Renal cortex interstitium (tissue), 11 donors: Measurements from ENCODE around the gene ORAI1. TPM values are rescaled to one million over a fixed set of nuclear protein-coding genes. Genes with fewer than 3 reads are reported as not detected.
"Not testable (repeated sequence)": the region's sequence is repeated elsewhere in the genome, so short reads cannot be mapped to it uniquely, and the experiment has no call there.

Experiments used
- DNase-seq, 11 donors: peaks; one replicate each; pipeline ENCODE4 v3.0.0-alpha.2; 2013; ENCODE audit warnings: low read depth in 9 of 11, low spot score in 4 of 11; ENCODE audit errors: extremely low read depth in 1 of 11
- polyA plus RNA-seq, 3 donors: library from polyadenylated mRNA; unstranded; fragments of 120-200 nt; gene quantifications; one replicate each; pipeline ENCODE4 v1.2.1, GENCODE V29; 2013; ENCODE audit not compliant: insufficient read length in 3 of 3

The ORAI1 gene
- polyA plus RNA-seq, 3 donors: 10.2 to 15.1 (median 13.1) TPM

DNA sequence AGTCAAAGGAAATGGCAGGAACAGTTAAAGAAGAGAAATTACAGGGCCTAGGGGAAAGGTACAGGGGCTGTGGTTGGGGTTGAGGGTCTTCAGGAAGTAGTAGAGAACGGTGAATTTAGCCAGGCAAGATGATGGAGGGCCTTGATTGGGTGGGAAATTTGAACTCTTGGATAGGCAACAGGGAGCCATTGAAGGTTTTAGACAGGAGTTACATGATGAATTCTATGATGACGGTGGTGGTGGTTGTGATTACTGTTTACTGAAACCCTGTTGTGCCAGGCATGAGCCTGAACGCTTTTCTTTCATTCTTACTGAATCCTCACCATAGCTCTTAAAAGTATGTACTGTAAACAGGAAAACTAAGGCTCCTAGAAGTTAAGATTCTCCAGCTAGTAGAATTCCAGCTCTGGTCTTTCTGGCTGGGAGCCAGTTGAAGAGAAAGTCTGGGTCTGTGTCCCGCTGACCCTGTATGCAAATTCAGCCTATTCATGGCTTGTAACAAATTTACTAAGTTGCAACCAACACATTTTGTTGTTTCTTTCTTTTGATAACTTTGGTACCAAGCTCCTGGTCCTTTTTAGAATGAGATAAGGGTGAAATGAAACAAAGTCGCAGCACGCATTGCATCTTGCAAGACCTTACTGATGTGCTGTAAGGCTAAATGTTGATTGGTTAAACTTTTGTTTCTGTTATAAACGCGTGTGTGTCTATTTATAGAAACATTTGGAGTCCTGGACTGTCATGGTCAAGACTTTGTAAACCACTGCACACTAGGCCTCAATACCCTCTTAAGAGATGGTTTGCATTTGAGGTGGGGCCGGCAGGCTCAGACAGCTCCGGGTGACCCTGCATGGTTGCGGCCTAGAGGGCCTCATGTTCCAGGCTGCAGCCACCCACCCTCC lies 6.0 kb downstream of the ORAI1 start:
- DNase-seq: no peak

DNA sequence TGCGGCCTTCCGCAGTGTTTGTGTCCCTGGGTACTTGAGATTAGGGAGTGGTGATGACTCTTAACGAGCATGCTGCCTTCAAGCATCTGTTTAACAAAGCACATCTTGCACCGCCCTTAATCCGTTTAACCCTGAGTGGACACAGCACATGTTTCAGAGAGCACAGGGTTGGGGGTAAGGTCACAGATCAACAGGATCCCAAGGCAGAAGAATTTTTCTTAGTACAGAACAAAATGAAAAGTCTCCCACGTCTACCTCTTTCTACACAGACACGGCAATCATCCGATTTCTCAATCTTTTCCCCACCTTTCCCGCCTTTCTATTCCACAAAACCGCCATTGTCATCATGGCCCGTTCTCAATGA lies 7.5 kb downstream of the ORAI1 start:
- DNase-seq: not testable (repeated sequence)

DNA sequence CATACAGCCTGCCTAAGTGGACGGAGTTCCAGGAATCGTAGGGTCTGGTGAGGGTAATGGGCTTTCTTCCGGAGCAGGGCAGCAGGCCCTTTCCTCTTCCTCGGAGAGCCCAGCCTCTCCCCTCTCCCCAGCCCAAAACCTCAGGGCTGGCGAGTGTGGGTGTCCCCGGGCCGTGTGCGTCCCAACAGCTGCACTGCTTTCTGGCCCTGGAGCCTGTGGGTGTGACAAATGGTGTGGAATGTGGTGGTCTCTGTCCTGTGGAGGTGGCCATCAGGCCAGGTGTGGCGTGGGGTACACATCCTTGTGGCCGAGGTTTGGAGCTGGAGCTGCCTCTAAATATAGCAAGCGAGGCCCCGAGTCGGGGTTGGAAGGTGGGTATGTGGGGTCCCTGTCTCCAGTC lies 8.5 kb downstream of the ORAI1 start:
- no peak for DNase-seq

DNA sequence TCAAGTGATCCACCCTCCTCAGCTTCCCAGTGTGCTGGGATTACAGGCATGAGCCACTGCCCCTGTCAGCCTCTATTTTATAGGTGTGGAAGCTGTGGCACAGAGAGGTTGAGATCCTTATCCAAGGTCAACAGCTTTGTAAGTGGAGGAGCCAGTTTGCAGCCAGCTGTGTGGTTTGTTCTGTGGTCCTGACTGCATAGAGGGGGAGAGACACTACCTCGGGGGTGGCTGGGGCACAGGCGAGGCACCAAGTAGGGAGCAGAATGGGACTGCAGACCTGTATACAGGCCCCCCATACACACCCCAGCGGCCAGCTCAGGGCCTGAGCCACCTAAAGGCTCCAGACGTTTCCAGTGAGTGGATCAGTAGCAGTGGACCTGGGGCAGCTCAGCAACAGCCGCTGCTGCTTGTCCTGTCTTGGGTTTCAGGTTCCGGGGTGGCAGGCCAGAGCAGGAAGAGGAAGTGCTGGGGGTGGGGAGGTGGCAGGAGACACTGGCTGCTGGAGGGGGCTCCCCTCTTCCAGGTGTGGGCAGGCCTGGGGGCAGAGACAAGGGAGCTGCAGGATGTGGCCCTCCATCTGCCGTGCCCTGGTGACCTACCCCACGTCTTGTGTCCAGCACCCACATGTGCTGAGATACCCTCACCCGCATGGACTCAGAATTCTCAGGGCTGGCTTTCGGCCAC lies 11.0 kb downstream of the ORAI1 start:
- DNase-seq: no peak

DNA sequence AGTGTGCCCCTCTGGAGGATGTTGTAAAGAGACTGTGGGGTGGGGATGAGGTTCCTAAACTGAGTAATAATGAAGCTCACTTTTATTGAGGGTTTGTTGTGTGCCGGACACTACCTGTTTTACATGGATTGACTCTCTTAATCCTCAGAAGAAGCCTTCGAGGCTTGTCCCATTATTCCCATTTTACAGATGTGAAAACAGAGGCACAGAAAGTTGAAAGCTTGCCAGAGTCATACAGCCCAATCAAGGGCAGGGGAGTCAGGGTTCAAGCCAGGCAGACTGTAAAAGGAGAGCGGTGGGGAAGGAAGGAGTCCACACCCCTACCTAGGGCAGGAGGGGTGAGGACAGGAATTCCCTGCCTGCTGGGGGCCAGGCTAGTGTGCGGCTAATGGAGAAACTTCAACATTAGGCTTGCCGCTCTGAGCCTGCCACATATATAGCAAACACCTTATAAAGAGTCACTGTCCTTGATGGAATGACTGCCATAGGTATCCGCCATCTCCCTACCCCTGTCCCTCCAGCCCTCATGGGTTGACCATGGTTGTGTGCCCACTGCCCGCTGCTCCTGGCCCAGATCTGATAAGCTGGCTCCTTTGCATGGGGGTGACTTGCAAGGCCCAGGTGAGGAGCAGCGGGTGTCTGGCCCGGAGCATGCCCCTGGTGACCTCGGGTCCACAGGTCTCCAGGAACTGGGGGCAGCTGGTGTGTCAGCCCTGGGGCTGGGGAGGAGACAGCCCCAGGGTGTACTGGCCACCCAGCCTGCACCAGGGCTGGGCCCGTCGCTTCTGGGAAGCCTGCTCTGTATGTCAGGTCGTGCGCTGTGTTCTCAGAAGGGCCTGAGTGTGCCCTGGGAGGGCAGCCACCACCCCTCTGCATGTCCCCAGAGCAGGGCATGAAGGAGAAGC lies 12.2 kb downstream of the ORAI1 start:
- DNase-seq: no peak

DNA sequence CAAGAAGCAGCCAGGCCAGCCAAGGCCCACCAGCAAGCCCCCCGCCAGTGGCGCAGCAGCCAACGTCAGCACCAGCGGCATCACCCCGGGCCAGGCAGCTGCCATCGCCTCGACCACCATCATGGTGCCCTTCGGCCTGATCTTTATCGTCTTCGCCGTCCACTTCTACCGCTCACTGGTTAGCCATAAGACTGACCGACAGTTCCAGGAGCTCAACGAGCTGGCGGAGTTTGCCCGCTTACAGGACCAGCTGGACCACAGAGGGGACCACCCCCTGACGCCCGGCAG lies 15.0 kb downstream of the ORAI1 start:
- DNase-seq: no peak

DNA sequence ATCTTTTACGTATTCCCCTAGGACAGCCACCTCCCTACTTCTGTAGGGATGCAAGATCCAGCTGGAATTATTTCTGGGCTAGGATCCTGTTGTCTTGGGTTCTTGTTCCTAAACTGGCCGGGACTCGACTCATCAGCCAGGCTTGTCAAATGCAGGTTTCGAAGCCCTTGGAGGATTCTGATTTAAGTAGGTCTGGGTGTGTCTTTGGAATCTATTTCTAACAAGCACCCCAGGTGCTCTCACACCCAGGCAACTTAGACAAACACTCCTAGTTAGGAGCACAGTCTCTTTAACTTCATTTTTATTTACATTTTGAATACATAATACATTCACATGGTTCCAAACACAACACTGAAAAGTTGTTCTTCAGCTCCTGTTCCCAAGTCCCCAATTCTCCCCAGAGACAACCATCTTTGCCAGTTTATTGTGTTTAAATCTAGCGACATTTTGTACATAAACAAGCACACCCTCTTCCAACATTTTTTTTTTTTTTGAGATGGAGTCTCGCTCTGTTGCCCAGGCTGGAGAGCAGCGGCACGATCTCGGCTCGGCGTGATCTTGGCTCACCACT lies 22.2 kb downstream of the ORAI1 start:
- no peak for DNase-seq

DNA sequence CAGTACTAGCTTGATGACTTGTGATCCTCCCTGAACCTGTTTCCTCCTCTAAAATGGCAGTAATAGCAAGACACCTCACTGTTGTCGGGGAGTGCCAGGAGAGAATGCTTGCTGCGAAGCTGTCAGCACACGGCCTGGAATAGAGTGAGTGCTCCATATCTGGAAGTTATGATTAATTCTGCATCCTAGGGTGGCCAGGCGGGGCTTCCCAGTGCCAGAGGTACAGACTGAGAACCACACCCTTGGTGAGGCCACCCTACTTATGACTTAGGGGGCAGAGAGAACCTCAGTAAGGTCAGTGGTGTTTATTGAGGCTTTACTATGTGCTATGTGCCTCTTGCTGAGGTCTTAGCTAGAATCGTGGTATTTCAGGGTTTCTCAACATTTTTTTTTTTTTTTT lies 23.0 kb downstream of the ORAI1 start:
- DNase-seq: no peak

DNA sequence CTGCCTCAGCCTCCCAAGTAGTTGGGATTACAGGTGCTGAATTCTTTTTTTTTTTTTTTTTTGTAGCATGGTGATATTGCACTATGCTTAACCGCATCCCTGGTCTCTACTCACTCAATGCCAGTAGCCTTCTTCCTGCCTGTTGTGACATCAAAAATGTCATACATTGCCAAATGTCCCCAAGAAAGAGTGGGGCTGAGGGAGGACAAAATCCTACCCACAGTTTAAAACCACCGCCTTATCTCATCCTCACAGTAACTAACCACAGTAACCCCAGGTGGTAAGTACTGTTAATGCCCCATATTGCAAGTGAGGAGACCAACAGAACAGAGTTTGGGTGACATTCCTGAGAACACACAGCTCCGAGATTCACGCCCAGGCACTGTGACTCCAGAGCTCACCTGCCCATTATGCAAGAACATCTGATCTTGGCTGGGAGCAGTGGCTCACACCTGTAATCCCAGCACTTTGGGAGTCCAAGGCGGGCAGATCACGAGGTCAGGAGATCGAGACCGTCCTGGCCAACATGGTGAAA lies 23.6 kb downstream of the ORAI1 start:
- DNase-seq: no peak

DNA sequence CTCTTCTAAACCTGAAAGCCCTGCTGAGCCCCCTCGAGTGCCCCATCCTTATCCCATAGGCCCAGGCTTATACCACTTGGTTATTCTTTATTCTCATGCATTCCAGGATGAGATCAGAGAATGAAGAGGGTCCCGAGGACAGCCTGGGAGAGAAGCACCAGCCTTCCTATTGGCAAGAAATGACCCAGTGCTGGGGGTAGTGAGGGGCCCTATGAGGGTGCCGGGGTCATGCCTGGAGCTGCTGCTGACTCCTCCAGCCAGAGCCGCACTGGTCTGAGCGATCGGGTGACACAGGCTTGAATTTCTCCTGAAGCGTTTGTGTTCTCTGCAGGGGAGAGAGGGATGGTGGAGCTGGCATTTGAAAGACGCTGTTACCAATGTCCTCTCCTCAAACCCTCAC lies 25.0 kb downstream of the ORAI1 start:
- no peak for DNase-seq

DNA sequence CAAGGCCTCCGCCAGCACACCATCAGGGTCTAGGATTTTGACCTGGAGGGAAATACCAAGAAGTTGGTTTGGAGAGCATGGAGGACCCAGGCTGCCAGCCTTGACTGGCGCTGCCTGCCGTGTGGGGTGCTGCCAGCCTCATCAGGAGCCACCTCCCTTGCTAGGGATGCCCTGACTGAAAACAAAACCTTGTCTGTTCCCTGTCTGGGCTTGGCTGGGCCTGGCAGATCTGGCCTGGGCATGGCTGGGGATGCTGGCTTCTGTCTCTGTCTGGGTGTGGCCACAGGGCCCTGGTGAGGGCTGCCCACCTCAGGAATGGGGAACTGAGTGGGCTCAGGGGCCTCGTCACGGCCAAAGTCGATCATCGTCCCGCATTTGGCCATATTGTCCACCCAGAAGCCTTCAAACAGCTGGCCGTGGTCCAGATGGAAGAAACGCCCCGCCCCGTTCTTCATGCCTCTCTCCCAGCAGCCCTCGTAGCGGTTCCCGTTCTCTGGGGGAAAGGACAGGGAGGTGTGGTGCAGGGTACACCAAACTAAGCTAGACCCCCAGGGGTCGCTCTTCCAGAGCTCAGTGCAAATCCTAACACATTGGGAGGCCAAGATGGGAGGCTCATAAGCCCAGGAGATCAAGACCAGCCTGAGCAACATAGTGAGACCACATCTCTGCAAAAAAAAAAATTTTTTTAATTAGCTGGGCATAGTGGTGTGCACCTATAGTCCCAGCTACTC lies 26.6 kb downstream of the ORAI1 start:
- DNase-seq: no peak

DNA sequence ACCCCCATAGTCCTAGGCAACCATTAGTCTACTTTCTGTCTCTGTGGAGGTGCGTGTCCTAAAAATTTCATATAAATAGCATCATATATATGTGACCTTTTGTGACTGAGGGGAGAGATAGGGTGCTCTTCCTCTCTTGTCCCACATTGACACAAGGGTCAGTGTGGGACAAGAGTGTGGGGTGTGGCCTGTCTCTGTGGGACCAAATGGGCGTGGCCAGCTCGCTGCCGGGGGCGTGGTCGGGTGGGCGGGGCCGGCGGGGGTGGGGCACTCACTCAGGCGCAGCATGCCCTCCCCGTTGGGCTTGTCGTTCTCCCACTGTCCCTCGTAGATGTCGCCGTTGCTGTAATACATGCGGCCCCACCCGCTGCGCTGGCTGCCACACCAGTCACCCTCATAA lies 27.7 kb downstream of the ORAI1 start:
- no peak for DNase-seq

DNA sequence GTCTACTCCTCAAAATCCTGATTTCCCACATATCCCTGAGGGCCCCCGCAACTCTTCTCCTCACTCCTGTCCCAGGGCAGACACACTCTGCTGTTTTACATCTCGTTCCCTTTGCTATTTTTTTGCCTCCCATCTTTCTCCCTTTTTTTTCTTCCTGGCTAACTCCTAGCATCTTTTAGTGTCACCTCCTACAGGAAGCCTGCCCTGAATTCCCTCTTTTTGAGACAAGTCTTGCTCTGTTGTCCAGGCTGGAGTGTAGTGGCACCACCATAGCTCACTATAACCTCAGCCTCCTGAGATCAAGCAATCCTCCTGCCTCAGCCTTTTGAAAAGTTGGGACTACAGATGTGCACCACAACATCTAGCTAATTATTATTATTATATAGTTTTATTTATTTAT lies 29.8 kb downstream of the ORAI1 start:
- DNase-seq: no peak

DNA sequence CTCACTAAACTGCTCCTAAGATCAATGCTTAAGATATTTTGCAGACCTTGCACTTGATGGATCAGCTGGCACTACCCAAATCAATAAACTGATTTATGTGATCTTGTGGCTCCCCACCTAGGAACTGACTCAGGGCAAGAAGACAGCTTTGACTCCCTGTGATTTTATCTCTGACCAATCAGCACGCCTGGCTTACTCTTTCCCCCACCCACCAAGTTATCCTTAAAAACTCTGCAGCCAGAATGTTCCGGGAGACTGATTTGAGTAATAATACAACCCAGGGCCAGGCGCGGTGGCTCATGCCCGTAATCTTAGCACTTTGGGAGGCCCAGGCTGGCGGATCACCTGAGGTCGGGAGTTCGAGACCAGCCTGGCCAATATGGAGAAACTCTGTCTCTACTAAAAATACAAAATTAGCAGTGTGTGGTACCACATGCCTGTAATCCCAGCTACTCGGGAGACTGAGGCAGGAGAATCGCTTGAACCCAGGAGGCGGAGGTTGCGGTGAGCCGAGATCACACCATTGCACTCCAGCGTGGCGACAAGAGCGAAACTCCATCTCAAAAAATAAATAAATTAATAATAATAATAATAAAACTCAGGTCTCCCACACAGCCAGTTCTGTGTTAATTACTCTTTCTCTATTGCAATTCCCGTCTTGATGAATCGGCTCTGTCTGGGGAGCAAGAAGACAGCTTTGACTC lies 31.1 kb downstream of the ORAI1 start:
- no peak for DNase-seq

DNA sequence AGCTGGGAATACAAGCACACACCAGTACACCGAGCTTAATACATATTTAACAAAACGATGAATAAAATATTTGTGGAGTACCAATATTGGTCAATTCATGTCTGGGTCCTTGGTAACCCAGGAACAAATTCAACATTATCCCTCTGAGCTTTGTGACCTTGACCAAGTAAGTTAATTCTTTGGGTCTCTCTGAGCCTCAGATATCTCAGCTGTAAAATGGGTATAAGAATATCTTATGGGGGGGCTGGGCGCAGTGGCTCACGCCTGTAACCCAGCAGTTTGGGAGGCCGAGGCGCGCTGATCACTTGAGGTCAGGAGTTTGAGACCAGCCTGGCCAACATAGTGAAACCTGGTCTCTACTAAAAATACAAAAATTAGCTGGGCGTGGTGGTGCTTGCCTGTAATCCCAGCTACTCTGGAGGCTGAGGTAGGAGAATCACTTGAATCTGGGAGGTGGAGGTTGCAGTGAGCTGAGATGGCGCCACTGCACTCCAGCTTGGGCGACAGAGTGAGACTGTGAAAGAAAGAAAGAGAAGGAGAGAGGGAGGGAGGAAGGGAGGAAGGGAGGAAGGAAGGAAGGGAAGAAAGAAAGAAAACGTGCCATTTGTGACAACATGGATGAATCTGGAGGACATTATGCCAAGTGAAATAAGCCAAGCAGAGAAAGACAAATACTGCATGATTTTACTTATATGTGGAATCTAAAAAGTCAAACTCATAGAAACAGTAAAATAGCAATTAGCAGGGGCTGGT lies 35.2 kb downstream of the ORAI1 start:
- DNase-seq: not testable (repeated sequence)

DNA sequence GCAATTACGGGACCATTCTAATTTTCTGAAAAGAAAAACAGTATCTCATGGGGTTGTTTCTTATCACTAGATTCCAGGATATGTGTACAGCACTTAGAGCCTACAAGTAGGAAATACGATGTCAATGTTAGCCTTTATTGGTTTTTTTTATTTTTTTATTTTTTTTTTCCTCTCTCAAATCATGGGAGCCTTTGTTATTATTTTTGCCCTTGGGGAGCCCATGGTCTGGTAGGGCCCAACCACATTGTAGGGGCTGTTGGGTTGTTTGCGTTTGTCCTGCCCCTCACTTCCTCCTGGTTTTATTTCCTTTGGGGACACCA lies 37.2 kb downstream of the ORAI1 start:
- DNase-seq: no peak

DNA sequence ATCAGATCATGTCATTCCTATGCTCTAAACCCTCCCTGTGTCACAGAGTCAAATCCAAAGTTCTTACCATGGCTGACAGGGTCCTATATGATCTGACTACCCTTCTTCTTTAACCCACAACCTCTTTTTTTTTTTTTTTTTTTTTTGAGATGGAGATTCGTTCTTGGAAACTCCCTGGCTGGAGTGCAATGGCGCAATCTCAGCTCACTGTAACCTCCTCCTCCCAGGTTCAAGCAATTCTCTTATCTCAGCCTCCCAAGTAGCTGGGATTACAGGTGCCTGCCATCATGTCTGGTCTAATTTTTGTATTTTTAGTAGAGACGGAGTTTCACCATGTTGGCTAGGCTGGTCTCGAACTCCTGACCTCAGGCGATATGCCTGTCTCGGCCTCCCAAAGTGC lies 40.5 kb downstream of the ORAI1 start:
- not testable (repeated sequence) for DNase-seq
